Measurements from ENCODE around the gene SLIT1. TPM values are rescaled to one million over a fixed set of nuclear protein-coding genes. Genes with fewer than 3 reads are reported as not detected.

The SLIT1 gene
- polyA plus RNA-seq, 1 donor (not counting 4 experiments of a cell fraction or from before 2014, with no cell fraction given): 0.01 TPM

GRCh38 chr10:97220355-97220754 is 34.6 kb upstream of the SLIT1 start:
- no peak overlapping the region for H3K4me2 ChIP-seq (ENCODE audit: control insufficient read depth, extremely low read depth, insufficient read depth, low read depth, low read length)
- no peaks in the 10 kb centered on the region for H3K36me3 ChIP-seq (ENCODE audit: control insufficient read depth in 2 of 2, extremely low read depth in 1 of 2, insufficient read depth in 2 of 2, low read length in 2 of 2)
- FAIRE-seq: no peak
- TF ChIP-seq EZH2 (IDR thresholded peaks at IDR 0.05; ENCODE audit: low read length) (no peak), CTCF (optimal IDR thresholded peaks at IDR 0.05 in 1 of 3, IDR thresholded peaks at IDR 0.05 in 1 of 3, conservative IDR thresholded peaks at IDR 0.05 in 1 of 3; ENCODE audit: extremely low read depth in 1 of 3, insufficient read depth in 2 of 3, low read length in 3 of 3) (no peak)
- H3K9me1 ChIP-seq (ENCODE audit: control insufficient read depth, extremely low read depth, insufficient read depth, low read length): no peaks in the 10 kb centered on the region
- H3K79me2 ChIP-seq (ENCODE audit: control insufficient read depth, insufficient read depth, low read length): no peaks in the 10 kb centered on the region
- no peak overlapping the region for H3K4me3 ChIP-seq (ENCODE audit: control insufficient read depth in 2 of 3, extremely low read depth in 1 of 3, insufficient read depth in 2 of 3, low read depth in 1 of 3, low read length in 3 of 3)
- no peaks in the 10 kb centered on the region for H3K9me3 ChIP-seq (ENCODE audit: control insufficient read depth, low read depth, low read length)
- no peaks in the 10 kb centered on the region for H4K20me1 ChIP-seq (ENCODE audit: control insufficient read depth, extremely low read depth, insufficient read depth, low read length)
- H3K27me3 ChIP-seq (ENCODE audit: control insufficient read depth, extremely low read depth, insufficient read depth, low read length): no peaks in the 10 kb centered on the region
- H3K4me1 ChIP-seq (ENCODE audit: control insufficient read depth, extremely low read depth, insufficient read depth, low read length): peaks cover 7% of the 10 kb centered on the region
- dilution Hi-C loops (cut with MboI; ENCODE audit: extremely low pct_ligation_motif_present, low sequenced_read_pairs): no loop called here
- H3K27ac ChIP-seq (ENCODE audit: control insufficient read depth, insufficient read depth, low read length): no peak overlapping the region
- DNase-seq (ENCODE audit: low read depth, low spot score): no peak
- no peak overlapping the region for H3K9ac ChIP-seq (ENCODE audit: control insufficient read depth, extremely low read depth, insufficient read depth, low read length)
- H2AFZ ChIP-seq (ENCODE audit: control insufficient read depth, low read length): no peak overlapping the region

- Histone ChIP-seq H3K27ac (ENCODE audit: control insufficient read depth, insufficient read depth, low read length) (no peak overlapping the region), H3K36me3 (ENCODE audit: control insufficient read depth in 2 of 2, extremely low read depth in 1 of 2, insufficient read depth in 2 of 2, low read length in 2 of 2) (no peaks in the 10 kb centered on the region), H3K9me1 (ENCODE audit: control insufficient read depth, extremely low read depth, insufficient read depth, low read length) (no peaks in the 10 kb centered on the region), H3K9ac (ENCODE audit: control insufficient read depth, extremely low read depth, insufficient read depth, low read length) (no peak overlapping the region), H3K27me3 (ENCODE audit: control insufficient read depth, extremely low read depth, insufficient read depth, low read length) (no peaks in the 10 kb centered on the region), H4K20me1 (ENCODE audit: control insufficient read depth, extremely low read depth, insufficient read depth, low read length) (no peaks in the 10 kb centered on the region), H3K9me3 (ENCODE audit: control insufficient read depth, low read depth, low read length) (no peaks in the 10 kb centered on the region), H3K4me1 (ENCODE audit: control insufficient read depth, extremely low read depth, insufficient read depth, low read length) (peaks cover 7% of the 10 kb centered on the region), H2AFZ (ENCODE audit: control insufficient read depth, low read length) (no peak overlapping the region), H3K79me2 (ENCODE audit: control insufficient read depth, insufficient read depth, low read length) (no peaks in the 10 kb centered on the region), H3K4me2 (ENCODE audit: control insufficient read depth, extremely low read depth, insufficient read depth, low read depth, low read length) (no peak overlapping the region), H3K4me3 (ENCODE audit: control insufficient read depth in 2 of 3, extremely low read depth in 1 of 3, insufficient read depth in 2 of 3, low read depth in 1 of 3, low read length in 3 of 3) (no peak overlapping the region)
- no peak for TF ChIP-seq EZH2 (IDR thresholded peaks at IDR 0.05; ENCODE audit: low read length)
- TF ChIP-seq CTCF (optimal IDR thresholded peaks at IDR 0.05 in 1 of 3, IDR thresholded peaks at IDR 0.05 in 1 of 3, conservative IDR thresholded peaks at IDR 0.05 in 1 of 3; ENCODE audit: extremely low read depth in 1 of 3, insufficient read depth in 2 of 3, low read length in 3 of 3): no peak
- no peak for FAIRE-seq
- DNase-seq (ENCODE audit: low read depth, low spot score): no peak
- dilution Hi-C loops (cut with MboI; ENCODE audit: extremely low pct_ligation_motif_present, low sequenced_read_pairs): no loop called here
Measured at GRCh38 chr10:97217299-97217698, 31.5 kb upstream of the SLIT1 start.

Data from keratinocyte (primary cell).